ENCODE data around the gene VEZF1. TPM values are rescaled to one million over a fixed set of nuclear protein-coding genes. Genes with fewer than 3 reads are reported as not detected.
"Not testable (repeated sequence)": the region's sequence is repeated elsewhere in the genome, so short reads cannot be mapped to it uniquely, and the experiment has no call there.

The VEZF1 gene
- total and polyA plus RNA-seq, 8 donors: 62.7 to 106 (median 98.5) TPM

GRCh38 chr17:57963149-57963511, 24.9 kb downstream of the VEZF1 start:
- no peaks in the 10 kb centered on the region for H3K9me3 ChIP-seq
- H3K4me1 ChIP-seq: no peaks in the 10 kb centered on the region
- H3K36me3 ChIP-seq: no peaks in the 10 kb centered on the region
- DNase-seq (no peak), ATAC-seq (no peak)
- TF ChIP-seq CTCF (IDR thresholded peaks at IDR 0.05): no peak
- no peaks in the 10 kb centered on the region for H3K27me3 ChIP-seq
- no peak overlapping the region for H3K27ac ChIP-seq
- no peak overlapping the region for H3K4me3 ChIP-seq
- intact Hi-C loops (cut with DNase I): no loop called here

GRCh38 chr17:57962279-57963148, 25.5 kb downstream of the VEZF1 start:
- H3K9me3 ChIP-seq: no peaks in the 10 kb centered on the region
- H3K27ac ChIP-seq: no peak overlapping the region
- DNase-seq (no peak), ATAC-seq (no peak)
- no peaks in the 10 kb centered on the region for H3K36me3 ChIP-seq
- intact Hi-C loops (cut with DNase I): no loop called here
- no peaks in the 10 kb centered on the region for H3K4me1 ChIP-seq
- no peak overlapping the region for H3K4me3 ChIP-seq
- no peaks in the 10 kb centered on the region for H3K27me3 ChIP-seq
- TF ChIP-seq CTCF (IDR thresholded peaks at IDR 0.05): no peak

GRCh38 chr17:57959929-57960328, 28.1 kb downstream of the VEZF1 start:
- no peak for TF ChIP-seq CTCF (IDR thresholded peaks at IDR 0.05)
- DNase-seq: no peak
- no peak for ATAC-seq
- Histone ChIP-seq H3K4me1 (peaks cover 7 to 13% of the 10 kb centered on the region in 2 donors), H3K36me3 (no peaks in the 10 kb centered on the region), H3K4me3 (no peak overlapping the region), H3K27ac (no peak overlapping the region), H3K9me3 (no peaks in the 10 kb centered on the region), H3K27me3 (peaks cover 0 to 16% of the 10 kb centered on the region in 2 donors)
- intact Hi-C loops (cut with DNase I): no loop called here

- H3K36me3 ChIP-seq; H3K27ac ChIP-seq; H3K4me3 ChIP-seq; H3K9me3 ChIP-seq; ATAC-seq; intact Hi-C loops (cut with DNase I); DNase-seq: not testable (repeated sequence)
- H3K27me3 ChIP-seq: peaks cover 0 to 26% of the 10 kb centered on the region in 2 donors
- H3K4me1 ChIP-seq: peaks cover 13 to 25% of the 10 kb centered on the region in 2 donors
These were observed 29.7 kb downstream of the VEZF1 start for GRCh38 chr17:57958391-57958790.

- Histone ChIP-seq H3K9me3 (no peaks in the 10 kb centered on the region), H3K27ac (no peak overlapping the region), H3K27me3 (peaks cover 0 to 26% of the 10 kb centered on the region in 2 donors), H3K4me3 (no peak overlapping the region), H3K36me3 (no peaks in the 10 kb centered on the region), H3K4me1 (peaks cover 16 to 30% of the 10 kb centered on the region in 2 donors)
- TF ChIP-seq CTCF (IDR thresholded peaks at IDR 0.05): no peak
- intact Hi-C loops (cut with DNase I): no loop called here
- DNase-seq: no peak
- no peak for ATAC-seq
These were observed 30.2 kb downstream of the VEZF1 start for GRCh38 chr17:57957886-57958285.

Data from left lung (tissue), 10 donors.